Stimulated activated CD4-positive, alpha-beta T cell treated with anti-CD3 and anti-CD28 coated beads, Interleukin-1b, Interleukin-23, amount 100 ng/mL, for 24 hours (primary cell): Measurements from ENCODE around the gene CRADD.

Experiments
- DNase-seq, 4 experiments: peaks; one replicate each; pipeline ENCODE4 v3.0.0-alpha.2; 2020; ENCODE audit warnings: low read depth in 4 of 4, low spot score in 1 of 4

CRADD gene

DNA sequence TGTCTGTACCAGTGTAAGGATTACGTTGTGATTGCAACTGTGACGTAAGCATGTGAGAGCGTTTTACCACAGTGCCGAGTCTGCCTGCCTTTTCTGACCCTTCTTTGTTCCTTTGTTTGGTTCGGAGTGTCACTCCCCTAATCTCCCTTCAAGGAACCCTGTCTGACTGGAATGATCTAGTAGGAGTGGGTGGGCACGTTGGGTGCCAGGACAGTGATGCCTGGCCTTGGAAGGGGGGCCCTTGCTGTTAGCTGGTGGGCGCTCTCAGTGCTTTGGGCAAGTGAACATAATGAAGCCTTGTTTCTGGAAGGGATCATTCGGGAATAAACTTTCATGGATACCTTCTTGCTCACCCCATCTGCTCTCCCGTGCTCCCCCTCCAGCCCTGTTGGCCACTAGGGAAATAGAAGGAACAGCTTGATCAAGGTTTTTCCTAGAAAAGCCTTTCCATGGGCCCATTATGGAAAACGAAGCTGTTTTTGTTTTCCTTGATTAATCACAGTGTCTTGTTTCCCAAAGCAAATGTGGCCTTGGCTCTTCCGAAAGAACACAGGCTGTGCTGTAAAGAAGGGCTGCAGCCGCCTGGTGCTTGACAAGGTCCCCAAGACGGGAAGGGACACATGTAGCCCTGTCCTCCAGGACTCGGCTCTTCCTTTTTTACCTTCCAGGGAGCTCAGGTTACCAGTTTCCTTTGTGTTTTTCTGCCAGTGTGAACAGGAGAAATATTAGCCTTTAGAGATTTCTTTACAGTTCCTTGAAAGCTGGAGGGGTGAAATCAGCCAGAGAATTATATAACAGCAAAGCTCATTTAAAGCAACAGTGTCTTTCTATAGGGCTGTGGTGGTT is 215.5 kb downstream of the CRADD start:
- DNase-seq = no peak

DNA sequence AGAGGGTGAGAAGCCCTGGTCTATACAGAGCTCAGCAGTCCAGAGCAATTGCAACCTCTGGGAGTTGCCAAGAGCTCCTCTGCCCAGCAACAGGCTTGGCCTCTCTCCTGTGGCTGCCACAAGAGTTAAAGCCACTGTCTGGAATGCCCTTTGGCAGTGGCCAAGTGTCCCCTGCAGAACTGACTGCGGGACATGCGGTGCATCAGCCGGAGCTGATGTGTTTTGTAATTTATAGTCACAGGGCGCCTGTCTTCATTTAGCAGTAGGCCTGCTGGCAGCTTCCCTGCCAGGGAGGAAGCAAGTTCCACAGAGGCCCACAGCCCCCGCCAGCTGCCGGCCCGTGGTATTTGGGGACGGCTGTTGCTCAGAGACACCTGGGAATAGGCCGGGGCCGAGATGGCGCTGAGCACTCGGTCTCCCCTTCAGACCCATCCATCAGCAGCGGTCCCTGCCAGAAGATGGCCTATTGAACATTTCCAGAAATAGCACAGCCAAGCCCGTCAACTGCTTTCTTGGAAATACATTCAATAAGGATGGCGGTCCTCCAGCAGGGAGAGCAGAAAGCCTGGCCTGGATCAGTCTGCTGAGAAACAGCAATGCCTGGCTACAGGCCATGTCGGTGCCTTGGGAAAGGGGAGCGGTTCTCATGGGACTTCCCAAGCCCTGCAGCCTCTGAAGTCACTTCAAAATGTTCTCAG is 217.4 kb downstream of the CRADD start:
- DNase-seq = no peak

DNA sequence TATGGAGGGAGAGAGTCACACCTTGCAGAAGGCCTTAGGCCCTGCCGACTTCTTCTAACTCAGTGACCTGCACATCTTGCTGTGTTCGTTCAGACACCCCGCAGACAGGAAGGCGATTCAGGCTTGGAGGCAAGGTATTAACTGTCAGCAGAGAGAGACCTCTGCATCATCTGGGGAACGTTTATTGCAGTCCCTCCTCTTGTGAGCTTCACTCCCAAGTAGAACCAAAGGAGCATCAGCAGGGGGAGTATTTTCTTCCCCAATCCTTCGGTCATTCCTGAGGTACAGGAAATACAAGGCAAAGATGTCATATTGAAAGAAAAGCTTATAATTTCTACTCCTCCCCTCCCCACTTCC is 217.9 kb downstream of the CRADD start:
- DNase-seq = no peak

DNA sequence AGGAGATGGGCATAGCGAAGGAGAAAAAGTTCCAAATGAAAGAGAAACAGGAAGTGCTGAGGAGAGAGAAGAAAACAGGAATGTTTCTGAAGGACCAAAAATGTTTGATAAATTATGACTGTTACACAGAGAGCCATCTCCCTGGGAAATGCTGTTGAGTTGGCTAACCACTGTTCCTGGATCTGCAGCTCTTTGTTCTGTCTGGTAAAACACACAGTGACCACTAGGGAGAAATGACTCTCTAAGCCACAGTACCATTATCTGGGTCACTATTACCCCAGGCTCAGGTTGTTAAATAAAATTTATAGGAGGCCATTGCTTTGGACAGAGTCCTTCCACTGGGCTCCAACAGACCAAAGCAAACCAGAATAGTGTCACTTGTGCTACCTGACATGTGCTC is 219.3 kb downstream of the CRADD start:
- no peak for DNase-seq

DNA sequence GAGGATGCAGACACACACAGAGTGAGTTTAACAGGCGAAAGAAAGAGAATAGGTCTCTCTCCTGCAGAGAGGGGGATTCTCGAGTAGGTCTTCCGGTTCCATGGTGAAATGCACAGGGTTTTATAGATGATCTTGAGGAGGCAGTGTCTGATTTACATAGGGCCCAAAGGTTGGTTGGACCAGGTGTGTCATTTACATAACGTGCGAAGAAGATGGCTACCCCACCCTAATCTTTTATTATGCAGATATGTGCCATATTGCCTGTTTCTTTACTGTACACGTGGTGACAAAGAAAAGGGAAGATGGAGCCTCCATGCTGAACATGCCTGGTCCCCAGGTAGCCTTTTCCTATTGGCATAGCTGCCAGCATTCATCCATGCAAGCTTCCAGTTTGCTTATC is 219.8 kb downstream of the CRADD start:
- DNase-seq = no peak

DNA sequence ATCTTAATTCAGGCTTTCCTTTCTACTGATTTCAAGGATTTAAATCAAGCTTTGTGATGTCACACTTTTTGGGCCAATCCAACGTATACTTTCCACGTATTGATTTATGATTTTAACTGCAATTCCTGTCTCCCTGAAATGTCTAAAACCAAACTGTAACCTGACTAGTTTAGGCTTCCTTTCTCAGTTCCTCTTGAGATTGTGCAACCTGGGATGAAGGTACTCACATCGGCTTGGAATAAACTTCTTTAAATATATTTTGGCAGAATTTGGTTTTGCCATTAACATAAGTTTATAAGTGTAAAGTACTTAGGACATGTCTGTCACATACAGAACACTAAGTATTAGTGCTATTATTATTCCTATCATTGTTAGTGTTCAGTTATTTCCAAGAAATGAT is 224.6 kb downstream of the CRADD start:
- DNase-seq = no peak

DNA sequence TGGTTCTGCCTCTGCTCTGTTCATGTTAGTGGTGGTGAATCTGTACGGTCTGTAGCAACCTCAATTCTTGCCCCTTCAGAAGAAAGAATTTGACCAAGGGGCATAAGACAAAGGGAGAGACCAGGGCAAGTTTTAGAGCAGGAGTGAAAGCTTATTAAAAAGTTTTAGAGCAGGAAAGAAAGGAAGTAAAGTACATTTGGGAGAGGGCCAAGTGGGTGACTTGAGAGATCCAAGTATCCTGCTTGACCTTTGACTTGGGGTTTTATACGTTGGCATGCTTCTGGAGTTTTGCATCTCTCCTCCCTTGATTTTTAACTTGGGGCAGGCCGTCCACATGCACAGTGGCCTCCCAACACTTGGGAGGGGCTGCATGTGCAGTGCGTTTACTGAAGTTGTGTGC is 225.0 kb downstream of the CRADD start:
- DNase-seq = no peak

DNA sequence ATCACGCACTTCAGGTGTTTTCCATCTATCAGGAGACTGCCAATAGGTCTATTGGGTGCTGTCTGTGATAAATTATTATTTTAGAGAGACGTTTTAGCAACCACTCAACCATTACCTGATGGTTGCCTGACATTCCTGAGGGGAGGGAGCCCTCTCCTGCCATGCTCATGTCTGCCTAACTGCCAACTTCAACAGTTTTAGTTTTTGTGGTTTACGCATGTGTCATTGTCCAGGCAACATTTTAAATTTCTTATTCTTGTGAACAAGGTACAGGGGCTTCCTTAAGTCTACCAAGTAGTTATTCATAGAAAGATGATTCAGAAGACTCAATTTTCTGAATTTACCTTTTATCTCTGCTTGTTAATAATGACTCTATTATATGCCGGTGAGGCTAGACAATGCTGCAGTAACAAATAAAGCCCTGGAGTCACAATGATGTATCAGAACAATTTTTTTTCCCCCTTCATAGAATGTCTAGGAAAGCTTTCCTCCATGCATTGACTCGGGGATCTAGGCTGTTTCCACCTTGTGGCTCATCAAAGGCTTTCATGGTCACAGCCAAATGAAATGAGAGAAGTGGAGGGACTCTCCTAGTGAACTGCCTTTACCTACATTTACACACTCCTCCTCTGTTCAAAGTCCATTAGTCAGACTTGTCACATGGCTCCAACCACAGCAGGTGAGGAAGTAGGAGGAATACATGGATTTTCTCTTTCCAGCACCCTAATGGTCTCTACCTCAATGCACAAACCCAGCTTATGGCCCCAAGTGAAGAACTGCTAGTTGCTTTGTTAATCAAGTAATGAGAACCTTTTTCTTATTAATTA is 225.8 kb downstream of the CRADD start:
- DNase-seq = no peak

DNA sequence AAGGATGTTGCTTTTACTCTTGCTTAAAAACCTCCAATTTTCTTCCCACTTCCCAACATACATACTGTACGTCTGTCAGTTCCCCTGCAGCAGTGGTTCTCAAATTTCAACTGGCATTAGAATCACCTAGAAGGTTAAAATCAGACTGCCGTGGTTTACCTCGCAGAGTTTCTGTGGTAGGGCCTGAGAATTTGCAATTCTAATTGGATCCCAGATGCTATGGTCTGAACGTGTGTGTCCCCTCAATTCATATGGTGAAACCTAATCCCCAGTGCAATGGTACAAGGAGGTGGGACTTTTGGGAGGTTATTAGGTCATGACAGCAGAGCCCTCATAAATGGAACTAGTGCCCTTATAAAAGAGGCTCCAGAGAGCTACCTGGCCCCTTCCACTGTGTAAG is 226.9 kb downstream of the CRADD start:
- no peak for DNase-seq

DNA sequence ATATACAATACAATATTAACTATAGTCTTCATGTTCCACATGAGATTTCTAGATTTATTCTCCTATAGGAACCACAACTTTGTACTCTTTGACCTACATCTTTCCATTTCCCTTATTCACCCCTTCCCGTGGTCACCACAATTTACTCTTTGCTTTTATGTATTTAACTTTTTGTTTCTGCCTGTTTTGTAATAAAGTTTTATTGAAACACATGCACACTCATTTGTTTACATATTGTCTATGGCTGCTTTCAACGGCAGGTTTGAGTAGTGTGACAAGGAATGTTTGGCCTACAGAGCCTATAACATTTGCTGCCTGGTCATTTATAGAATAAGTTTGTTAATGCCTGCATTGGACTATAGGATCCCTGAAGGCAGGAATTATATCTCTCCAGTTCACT is 231.1 kb downstream of the CRADD start:
- DNase-seq = no peak

DNA sequence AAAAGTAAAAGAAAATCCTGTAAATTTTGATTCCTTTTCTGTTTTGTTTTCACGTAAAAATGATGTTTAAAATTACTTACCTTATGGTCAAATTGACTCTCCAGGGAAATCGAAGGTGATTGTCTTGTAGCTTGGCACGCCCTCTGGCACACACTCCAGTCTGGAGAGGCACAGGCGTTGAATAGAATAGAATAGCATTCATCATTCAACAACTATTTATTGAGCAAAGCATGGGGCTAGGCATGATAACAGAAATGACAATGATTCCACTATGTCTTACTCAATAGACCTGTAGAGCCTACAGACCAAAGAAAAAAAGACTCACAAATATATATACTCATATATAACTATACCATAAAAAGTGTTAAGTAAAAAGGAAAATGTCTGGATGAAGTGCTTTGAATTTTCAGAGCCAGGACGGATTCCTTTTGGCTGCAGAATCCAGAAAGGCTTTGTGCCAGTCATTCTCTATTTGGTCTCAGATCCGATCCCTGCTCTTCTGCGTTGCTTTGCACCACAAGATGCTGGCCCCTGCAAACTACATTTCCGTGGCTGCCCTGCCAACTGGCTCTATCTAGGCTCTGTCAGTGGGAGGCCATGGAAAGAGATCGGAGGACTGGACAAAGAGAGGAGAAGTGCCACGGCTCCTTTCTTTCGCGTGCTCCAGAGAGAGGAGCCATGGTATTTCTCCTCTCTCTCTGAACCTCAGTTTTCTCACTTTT is 231.8 kb downstream of the CRADD start:
- no peak for DNase-seq

DNA sequence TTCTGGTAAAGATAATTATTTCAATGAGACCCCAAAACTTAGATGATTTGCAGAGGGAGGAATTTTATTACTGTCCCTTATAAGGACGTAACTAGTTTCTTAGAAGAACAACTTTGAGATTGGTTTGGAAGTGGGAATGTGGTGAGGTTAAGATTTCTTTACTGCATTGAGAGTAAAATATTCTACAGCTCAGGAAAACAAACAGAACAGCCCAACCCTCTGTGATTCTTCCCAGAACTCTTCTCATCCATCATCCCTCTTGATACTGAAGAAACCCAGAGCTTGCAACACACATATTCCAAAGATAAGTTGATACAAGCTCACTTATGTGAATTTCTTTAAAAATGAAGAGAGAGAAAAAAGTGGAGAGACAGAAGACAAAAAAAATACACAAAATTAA is 234.2 kb downstream of the CRADD start:
- no peak for DNase-seq

DNA sequence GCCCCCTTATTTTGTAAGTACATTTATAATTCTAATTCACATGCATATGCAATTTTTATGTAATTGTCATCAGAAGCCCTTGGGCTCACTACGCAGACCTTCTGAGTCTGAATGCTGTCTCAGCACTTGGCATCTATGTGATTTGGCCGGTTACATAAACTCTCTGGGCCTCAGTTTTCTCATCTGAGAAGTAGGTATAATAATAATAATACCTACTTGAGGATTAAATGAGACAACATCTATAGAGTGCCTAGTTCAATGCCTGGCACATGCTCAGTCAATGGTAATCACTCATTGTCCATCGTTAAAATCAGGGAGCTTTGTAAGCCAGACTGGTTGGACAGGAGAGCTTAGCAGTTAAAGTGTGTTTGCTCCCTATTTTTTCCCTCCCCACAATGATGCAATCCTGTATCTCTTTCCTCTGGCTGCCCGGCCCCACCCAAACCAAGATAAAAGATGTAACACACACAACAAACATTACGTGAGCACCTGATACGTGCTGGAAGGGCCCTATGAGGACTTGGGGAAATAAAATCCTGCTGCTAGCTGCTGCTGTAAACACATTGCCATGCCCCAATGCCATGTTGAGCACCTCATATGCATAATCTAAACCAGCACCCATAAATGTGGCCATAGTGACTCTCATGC is 235.0 kb downstream of the CRADD start:
- no peak for DNase-seq

DNA sequence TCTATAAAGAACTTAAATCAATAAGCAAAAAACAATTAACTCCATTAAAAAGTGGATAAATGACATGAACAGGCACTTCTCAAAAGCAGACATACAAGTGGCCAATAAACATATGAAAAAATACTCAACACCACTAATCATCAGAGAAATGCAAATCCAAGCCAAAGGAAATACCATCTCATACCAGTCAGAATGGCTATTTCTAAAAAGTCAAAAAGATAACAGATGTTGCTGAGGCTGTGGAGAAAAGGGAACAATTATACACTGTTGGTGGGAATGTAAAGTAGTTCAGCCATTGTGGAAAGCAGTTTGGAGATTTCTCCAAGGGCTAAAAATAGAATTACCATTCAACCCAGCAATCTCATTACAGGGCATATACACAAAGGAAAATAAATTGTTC is 236.7 kb downstream of the CRADD start:
- DNase-seq = no peak

DNA sequence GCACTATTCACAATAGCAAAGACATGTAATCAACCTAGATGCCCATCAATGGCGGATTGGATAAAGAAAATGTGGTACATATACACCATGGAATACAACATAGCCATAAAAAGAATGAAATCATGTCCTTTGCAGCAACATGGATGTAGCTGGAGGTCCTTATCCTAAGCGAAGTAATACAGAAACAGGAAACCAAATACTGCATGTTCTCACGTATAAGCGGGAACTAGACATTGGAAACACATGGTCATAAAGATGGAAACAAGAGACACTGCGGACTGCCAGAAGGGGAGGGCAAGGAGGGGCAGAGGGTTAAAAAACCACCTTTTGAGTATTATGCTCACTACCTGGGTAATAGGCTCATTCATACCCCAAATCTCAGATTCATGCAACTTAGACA is 237.1 kb downstream of the CRADD start:
- DNase-seq = no peak

DNA sequence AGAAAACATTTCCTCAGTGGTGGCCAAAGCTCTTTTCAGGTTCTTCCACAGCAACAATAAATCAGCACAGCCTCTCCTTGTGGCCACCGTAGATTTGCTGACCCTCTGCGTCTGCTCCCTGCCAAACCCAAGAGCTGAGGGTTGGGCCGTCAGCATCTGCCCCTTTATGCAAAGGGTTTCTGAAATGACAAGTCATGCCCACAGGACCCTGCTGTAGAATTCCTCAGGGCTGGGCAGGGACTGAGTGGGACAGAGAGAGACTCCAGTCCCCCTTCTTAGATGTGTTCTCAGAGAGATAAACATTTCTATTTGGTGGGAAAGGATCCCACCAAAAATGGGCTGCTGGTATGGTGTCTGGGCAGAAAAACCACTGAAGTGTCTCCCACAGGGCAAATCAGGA is 238.2 kb downstream of the CRADD start:
- DNase-seq = no peak

DNA sequence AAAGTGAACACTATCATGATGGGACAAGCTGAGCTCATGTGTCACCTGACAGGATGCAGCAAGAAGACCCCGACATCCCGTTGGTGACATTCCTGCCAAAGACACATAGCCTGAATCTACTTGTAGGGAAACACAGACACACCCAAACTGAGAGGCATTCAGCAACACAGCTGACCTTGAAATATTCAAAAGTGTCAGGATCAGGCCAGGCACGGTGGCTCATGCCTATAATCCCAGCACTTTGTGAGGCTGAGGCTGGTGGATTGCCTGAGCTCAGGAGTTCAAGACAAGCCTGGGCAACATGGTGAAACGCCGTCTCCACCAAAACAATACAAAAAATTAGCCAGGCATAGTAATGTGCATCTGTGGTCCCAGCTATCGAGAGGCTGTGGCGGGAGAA is 239.2 kb downstream of the CRADD start:
- no peak for DNase-seq

DNA sequence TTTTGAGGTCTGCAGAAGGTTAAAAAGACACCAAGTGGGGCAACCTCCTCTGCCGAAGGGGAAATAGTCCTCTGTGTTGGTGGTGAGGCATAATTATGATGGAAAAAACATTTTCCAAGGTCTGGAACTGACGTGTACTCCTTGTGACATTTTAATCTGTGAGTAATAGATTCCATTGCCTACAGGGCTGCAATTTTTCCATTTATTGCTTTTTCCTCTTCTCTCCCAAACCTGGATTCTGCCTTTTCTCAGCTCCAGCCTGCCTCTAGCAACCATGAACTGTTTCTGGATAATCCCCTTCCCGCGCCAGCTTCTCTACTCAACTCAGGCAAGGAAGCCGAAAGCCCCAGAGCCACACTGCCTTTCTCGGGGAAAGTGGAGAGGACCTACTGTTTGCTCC is 241.1 kb downstream of the CRADD start:
- no peak for DNase-seq

DNA sequence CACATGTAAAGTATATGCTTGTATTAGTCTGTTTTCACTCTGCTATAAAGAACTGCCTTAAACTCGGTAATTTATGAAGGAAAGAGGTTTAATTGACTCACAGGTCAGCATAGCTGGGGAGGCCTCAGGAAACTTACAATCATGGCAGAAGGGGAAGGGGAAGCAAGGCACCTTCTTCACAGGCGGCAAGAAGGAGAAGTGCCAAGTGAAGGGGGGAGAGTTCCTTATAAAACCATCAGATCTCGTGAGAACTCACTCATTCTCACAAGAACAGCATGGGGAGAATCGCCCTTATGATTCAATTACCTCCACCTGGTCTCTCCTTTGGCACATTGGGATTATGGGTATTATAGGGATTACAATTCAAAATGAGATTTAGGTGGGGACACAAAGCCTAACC is 241.7 kb downstream of the CRADD start:
- no peak for DNase-seq

DNA sequence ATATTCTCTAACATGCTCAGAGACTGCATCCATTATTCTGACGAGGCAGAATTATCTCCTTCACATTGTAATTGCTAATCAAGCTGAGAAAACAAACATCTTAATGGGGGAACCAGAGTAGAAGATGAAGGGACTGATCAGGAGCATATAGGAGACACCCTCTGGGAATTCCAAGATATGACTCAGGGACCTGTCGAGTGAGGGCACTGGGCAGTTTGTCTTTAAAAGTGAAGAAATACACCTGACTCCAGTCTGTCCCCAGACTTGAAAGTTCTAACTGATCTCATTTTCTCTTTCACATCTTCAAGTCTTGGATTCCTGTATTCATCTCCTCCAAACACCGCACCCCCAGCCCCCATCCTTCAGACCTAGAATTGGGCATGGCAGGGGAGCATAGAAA is 244.3 kb downstream of the CRADD start:
- DNase-seq = no peak

DNA sequence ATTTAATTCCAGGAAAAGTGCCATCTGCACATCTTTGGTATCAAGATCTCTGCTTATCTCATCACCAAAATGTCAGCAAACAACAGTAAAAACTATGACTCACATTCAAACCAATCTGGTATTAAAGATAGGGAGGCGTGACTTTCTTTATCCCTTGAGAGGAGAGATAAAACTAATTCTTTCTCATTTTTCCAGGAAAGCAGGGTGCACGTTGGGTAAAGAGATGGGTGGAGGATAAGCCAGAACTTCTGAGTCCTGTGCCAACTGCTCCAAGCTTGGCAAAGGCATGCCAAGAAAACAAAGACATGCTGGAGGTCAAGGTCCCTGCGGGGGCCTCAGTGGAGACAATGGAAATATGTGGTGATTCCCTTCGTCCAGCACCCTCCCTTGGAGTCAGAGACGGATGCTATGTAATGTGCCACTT is 245.4 kb downstream of the CRADD start:
- DNase-seq = no peak
